Measurements from ENCODE around the gene PPP2R3B.

DNA sequence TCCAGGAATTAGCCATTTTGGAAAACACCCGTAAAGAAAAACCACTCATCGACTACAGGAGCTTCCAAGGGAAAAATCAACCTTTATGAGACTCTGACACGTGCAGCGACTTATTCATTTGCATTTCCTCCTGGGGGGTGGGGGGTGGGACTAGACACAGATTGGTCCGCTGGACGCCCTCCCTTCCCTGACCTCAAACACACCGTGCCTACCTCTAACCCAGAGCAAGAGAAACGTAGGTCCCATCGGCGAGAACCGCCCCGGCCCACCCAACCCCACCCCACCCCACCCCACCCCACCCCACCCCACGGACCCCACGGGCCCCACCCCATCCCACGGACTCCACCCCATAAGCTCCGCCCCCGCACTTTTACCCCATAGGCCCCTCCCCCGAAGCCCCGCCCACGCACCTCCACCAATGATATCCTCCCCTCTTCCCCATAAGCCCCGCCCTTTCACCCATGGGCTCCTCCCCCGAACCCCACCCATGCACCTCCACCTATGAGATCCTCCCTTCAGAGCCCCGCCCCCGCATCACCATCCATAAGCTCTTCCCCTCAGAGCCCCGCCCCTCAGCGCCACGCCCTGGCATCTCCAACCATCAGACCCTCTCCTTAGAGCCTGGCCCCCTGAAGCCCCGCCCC lies 69.2 kb downstream of the PPP2R3B start:
- TF ChIP-seq, protein P1, sequence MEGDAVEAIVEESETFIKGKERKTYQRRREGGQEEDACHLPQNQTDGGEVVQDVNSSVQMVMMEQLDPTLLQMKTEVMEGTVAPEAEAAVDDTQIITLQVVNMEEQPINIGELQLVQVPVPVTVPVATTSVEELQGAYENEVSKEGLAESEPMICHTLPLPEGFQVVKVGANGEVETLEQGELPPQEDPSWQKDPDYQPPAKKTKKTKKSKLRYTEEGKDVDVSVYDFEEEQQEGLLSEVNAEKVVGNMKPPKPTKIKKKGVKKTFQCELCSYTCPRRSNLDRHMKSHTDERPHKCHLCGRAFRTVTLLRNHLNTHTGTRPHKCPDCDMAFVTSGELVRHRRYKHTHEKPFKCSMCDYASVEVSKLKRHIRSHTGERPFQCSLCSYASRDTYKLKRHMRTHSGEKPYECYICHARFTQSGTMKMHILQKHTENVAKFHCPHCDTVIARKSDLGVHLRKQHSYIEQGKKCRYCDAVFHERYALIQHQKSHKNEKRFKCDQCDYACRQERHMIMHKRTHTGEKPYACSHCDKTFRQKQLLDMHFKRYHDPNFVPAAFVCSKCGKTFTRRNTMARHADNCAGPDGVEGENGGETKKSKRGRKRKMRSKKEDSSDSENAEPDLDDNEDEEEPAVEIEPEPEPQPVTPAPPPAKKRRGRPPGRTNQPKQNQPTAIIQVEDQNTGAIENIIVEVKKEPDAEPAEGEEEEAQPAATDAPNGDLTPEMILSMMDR (IDR thresholded peaks at IDR 0.05; ENCODE audit: low read depth, low read length, poor library complexity, severe bottlenecking) = no peak
- TF ChIP-seq EZH2phosphoT487 (IDR thresholded peaks at IDR 0.05; ENCODE audit: borderline replicate concordance, low read length) = no peak

All from DOHH2 (cell line).